Choroid plexus epithelial cell (primary cell): ENCODE results near the gene PKD1.
"Not testable (repeated sequence)": the region's sequence is repeated elsewhere in the genome, so short reads cannot be mapped to it uniquely, and the experiment has no call there.

Experiments
- DNase-seq: peaks from one replicate; pipeline ENCODE4 v3.0.0-alpha.2; 2010; ENCODE audit warnings: low read depth
- H3K4me3 ChIP-seq: 2 replicates; pipeline ENCODE4 v1.5.1; 2011; ENCODE audit warnings: low read depth, mild to moderate bottlenecking, control low read depth, low read length, moderate library complexity
- TF ChIP-seq, protein P1 (sequence below): conservative IDR thresholded peaks from 2 replicates; pipeline ENCODE4 v1.5.1; 2011; ENCODE audit warnings: low read depth, mild to moderate bottlenecking, control low read depth, inconsistent platforms, low read length, moderate library complexity

Gene PKD1

DNA sequence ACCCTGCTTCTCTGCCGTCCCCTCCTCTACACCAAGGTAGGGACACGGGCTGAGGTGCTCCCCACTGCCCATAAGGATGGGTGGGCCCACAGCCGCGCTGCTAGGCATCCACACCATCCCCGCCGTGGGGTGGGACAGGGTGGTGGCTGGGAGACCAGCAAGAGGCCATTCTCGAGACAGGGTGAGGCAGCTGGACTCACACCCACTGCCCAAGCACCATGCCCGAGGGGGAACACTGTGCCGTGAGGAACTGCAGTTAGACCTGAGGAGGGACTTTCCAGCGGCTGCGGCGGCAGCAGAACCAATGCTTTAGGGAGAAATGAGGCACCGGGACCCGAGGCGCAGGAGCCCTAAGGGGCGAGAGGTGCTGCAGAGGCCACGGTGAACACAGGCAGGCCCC, 13.3 kb downstream of the PKD1 start:
- TF ChIP-seq, protein P1, sequence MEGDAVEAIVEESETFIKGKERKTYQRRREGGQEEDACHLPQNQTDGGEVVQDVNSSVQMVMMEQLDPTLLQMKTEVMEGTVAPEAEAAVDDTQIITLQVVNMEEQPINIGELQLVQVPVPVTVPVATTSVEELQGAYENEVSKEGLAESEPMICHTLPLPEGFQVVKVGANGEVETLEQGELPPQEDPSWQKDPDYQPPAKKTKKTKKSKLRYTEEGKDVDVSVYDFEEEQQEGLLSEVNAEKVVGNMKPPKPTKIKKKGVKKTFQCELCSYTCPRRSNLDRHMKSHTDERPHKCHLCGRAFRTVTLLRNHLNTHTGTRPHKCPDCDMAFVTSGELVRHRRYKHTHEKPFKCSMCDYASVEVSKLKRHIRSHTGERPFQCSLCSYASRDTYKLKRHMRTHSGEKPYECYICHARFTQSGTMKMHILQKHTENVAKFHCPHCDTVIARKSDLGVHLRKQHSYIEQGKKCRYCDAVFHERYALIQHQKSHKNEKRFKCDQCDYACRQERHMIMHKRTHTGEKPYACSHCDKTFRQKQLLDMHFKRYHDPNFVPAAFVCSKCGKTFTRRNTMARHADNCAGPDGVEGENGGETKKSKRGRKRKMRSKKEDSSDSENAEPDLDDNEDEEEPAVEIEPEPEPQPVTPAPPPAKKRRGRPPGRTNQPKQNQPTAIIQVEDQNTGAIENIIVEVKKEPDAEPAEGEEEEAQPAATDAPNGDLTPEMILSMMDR = no peak
- DNase-seq = no peak
- H3K4me3 ChIP-seq = no peak overlapping the region

DNA sequence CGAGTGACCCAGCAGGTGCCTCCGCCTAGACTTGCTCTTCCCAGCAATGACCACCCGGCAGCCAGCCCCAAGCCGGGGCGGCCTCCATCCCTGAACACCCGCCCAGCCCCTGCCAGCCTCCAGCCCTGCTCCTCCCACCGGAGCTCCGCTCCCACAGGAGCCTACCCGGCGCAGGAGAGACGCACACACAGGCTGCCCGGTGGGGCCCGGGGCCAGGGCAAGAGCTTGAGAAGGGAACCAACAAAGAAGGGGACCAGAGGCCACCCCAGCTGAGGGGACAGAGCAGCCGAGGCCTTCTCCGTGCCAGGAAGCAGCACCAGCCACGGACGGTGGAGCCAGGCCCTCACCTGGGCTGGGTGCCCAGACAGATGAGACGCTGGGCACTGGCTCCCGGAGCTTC, 13.8 kb downstream of the PKD1 start:
- H3K4me3 ChIP-seq = no peak overlapping the region
- TF ChIP-seq, protein P1 = no peak
- no peak for DNase-seq

DNA sequence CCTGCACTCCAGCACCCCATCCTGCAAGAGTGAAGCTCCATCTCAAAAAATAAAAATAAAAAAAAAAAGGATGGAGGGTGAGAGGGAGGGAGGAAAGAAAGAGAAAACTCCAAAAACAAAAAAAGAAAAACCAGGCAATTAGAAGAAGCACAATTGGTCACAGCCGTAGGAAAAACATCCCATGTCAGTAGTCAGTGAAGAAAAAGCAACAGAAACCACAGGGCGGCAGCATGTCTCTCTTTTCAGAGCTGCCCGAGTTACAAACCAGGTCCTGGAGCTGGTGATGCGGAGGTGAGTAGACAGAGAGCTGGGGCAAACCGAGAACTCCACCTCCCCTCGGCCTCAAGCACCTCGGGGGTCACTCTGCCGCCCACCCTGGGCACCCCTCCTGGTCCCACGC, 14.4 kb downstream of the PKD1 start:
- peak; percentile 80 for DNase-seq
- not testable (repeated sequence) for H3K4me3 ChIP-seq
- TF ChIP-seq, protein P1 = peak; percentile 55

DNA sequence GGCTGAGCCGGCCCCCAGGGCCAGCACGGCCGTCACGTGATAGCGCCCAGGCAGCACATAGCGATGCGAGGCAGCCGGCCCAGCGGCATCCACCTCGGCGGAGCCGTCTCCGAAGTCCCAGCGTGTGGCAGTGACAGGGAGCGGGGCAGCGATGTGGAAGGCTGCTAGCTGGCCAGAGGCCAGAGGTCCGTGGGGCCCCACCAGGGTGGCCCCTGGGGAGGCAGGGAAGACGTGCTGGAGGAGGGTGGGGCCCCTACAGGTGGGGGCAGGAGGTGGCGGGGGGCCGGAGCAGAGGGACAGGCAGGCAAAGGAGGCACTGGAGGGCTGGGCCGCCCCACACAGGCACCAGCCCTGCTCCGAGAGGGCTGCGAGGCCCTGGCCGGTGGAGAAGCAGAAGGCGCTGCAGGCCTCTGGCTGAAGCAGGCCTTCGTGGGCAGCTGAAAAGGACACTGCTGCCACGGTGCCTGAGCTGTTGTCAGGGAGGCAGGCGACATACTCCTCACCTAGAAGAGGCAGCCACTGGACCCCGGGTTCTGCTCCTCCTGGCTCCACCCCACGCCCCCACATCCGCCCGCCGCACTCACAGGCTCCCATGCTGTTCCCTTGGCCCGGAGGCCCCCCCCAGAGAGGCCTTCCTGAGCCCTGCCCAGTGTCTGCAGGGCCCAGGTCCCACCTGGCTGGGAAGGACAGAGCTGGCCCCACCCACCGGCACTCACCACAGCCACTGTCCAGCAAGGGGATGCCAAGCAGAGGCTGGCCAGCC, 17.6 kb downstream of the PKD1 start:
- not testable (repeated sequence) for DNase-seq, H3K4me3 ChIP-seq

DNA sequence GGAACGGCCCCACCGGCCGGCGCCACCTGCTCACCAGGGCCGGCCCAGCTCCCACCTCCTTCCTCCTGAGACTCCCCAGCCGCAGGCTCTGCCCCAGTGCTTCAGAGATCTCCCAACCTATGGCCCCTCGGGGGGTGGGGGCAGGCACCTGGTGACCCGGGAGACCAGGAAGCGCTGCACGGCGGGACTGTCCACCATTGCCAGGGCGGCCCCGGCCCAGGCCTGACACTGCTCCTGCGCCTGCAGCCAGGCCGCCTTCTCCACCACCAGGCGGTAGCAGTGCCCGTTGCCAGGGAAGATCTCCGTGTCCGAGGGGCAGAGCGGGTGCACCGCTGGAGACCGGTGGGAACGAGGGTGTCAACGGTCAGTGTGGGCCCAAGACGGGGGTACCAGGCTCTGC, 18.4 kb downstream of the PKD1 start:
- not testable (repeated sequence) for H3K4me3 ChIP-seq, DNase-seq

DNA sequence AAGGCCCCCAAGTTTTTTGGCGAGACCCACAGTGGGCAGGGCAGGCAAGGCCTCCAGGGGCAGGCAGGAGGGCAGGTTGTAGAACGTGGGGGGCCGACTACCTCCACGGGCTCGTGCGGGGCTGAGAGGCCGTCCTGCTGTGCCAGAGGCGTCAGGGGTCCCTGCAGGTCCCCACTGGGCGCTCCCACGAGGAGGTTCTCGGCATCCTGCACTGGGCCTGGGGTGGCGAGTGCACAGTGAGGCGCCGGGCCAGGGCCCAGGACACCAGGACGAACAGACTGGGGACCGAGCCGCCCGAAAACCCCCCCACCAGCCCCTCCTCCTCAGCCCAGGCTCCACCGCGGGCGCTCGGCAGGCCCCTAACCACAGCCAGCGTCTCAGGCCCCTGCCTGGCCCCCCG, 19.3 kb downstream of the PKD1 start:
- H3K4me3 ChIP-seq, DNase-seq: not testable (repeated sequence)

DNA sequence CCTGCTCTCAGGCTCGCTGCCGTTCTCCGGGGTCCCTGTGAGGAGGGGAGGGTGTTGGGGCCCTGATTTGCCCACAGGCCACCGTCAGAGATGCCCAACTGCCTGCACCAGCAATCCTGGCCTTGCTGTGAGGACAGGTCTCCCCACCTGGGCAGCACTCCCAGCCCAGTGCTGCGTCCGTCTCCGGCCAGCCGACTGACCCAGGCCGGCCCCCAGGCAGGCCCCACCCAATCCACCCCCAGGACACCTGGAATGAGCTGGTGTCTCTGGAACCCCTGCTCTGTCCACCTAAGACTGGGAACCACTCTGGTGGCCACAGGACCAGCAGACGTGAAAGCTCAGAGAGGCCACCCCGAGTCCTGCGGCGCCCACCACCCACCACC, 20.1 kb downstream of the PKD1 start:
- DNase-seq = no peak
- TF ChIP-seq, protein P1 = no peak
- no peak overlapping the region for H3K4me3 ChIP-seq

DNA sequence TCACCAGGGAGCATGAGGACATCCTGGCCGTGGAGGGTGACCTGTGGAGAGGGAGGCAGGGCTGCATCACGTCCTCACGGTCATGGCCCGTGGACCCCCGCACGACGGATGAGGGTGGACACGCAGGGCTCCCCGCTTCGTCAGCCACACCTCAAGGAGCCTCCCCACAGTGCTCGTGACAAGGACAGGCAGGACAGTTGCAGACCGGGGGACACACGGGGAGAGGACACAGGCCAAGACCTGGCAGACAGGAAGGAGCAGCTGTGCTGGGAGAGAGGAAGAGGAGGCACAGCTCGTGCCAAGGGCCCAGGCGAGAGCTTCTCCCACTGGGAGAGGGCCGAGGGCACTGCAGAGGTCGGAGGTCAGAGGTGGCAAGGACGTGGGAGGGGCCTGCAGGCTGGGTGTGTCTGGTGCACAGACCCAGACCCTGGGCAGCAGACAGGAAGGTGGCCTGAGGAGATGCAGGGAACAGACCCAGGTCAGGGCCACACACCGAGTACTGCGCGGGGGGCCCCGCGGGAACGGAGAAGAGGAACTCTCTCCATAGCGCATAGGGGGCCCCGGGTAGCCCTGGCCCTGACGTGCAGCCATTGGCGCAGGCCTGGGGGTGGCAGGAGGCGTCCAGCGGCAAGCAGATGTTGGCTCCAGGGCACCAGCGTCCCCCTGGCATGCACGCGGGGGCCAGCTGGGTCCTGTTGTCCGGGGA, 20.7 kb downstream of the PKD1 start:
- not testable (repeated sequence) for H3K4me3 ChIP-seq

DNA sequence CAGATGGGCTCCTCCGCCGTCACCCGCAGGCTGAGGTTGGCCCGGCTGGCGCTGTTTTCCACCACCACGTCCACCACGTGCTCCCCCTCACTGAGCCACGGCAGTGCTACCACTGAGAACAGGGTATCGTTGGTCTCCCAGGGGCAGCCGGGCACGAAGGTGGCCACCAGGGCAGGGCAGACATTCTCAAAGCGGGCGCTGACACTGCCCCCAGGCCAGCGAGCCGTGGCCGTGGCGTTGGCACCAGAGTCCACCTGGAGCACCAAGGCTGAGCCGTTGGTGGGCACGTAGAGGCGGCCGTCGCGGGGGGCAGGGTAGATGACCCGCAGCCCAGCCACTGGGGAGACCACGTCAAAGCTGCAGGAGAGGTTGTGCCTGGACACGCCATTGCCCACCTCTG, 21.5 kb downstream of the PKD1 start:
- not testable (repeated sequence) for H3K4me3 ChIP-seq

More for the DNA sequence above, 20.7 kb downstream of the PKD1 start:
- DNase-seq = not testable (repeated sequence)

DNA sequence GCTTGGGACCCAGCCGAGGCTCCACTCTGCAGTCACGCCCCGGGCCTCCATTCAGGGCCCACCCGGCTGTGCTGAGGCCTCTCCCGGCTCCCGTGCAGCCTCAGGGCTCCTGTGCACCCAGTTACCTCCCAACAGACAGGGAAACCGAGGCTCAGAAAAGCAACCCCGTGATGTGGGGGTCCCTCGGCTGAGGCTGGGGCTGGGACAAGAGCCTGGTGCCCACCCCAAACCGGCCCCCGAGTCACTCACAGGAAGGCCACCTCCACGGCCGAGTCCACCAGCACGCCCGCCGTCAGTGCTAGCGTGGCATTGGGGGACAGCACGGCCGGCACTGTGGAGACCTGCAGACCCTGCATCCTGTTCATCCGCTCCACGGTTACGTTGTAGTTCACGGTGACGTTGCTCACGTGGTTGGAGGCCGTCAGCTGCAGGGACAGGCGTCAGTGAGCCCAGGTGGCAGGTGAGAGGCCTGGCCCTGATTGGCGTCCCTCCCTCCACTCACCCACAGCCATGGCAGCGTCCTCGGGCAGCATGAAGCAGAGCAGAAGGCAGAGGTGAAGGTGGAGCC, 23.1 kb downstream of the PKD1 start:
- not testable (repeated sequence) for H3K4me3 ChIP-seq, DNase-seq

More for the DNA sequence above, 21.5 kb downstream of the PKD1 start:
- DNase-seq = not testable (repeated sequence)

DNA sequence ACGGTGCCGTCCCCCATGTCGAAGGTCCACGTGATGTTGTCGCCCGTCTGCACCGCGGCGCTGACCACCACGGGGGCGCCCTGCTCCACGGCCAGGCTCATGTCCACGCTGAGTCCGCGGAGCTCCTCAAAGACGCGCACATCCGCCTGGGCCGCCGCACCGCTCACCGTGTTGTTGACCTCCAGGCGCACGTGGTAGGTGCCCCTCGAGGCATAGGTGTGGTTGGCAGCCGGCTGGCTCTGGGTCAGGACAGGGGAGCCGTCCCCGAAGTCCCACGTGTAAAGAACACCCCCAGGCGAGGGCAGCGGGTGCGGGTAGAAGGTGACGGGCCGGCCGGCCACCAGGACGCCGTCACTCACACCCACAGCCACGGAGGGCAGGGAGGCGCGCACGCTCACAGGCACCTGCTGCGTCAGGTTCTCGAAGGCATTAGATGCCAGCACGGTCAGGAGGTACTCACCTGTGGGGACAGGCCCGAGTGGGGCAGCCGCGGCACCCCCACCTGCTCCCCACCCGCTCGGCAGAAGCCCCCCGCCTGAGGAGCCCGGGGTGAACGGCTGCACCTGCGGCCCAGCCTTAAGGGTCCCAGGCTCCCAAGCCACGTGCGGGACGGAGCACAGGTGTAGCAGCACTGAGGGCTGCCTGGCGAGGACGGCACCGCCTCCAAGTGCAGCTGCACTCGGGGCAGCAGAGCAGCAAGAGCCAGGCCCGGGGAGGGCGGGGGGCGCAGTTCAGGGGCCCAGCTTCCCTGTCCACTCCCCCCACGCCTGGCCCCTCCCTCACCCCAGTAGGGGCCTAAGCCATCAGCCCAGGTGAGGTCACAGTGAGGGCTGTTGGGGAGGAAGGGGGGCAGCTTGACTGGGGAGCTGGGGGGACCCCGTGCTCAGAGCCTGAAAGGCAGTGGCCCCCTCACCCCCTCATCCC, 24.0 kb downstream of the PKD1 start:
- H3K4me3 ChIP-seq, DNase-seq: not testable (repeated sequence)

DNA sequence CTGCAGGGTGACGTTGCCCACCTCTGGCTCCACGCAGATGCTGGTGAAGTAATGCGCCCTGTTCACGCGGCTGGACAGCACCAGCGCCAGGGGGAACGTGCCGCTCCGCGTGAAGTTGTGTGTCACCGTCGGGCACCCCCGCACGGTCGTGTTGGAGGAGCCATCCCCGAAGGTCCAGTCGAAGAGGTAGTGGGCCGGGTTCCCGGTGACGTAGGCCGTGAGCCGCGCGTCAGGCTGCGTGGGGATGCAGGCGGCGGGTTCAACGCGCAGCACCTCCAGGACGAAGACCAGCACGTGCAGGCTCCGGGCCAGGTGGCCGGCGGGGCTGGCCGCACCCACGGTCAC, 24.7 kb downstream of the PKD1 start:
- not testable (repeated sequence) for H3K4me3 ChIP-seq

DNA sequence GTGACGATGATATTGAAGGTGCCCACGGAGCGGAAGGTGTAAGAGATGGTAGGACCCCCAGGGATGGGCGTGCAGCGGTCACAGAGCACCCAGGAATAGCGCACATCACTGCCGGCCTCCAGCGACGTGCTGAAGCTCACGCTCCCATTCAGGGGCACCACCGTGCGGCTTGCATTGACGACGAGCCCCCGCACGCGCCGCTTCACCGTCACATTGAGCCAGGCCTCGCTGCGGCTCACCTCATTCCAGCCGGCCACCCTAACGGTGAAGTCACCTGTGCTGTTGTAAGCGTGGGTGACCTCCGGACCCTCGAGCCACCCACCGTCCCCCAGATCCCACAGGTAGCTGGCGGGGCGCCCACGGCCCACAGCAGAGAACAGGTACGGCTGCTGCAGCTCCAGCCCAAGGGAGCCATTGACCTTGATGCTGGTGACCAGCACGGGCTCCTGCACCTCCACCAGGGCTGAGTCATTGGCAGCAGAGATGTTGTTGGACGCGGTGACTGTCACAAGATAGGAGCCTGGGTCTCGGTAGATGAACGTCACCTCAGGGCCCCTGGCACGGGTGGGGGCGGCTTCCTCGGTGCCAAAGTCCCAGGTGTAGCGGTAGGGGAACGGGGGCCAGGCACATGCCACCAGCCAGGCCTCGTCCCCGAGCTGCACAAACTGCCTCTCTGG, 25.2 kb downstream of the PKD1 start:
- DNase-seq, H3K4me3 ChIP-seq: not testable (repeated sequence)

More for the DNA sequence above, 24.7 kb downstream of the PKD1 start:
- DNase-seq = not testable (repeated sequence)
